T-helper 2 cell treated with Interferon-gamma antibody and Interleukin-4, amounts not matched to agents 5 μg/mL and 100 μg/mL, for 36 hours (primary cell): ENCODE measurements around the gene MARVELD1.

Experiments
- DNase-seq: peaks from one replicate; pipeline ENCODE4 v3.0.0; 2021; ENCODE audit warnings: low spot score
- H3K27ac Mint-ChIP-seq: one replicate; pipeline ENCODE4 v1.8.0; 2021; ENCODE audit warnings: mild to moderate bottlenecking, mixed read lengths
- H3K27me3 Mint-ChIP-seq: one replicate; pipeline ENCODE4 v1.8.0; 2021; ENCODE audit warnings: low read depth, mixed read lengths
- H3K36me3 Mint-ChIP-seq: one replicate; pipeline ENCODE4 v1.8.0; 2021; ENCODE audit warnings: low read depth, mixed read lengths
- H3K4me1 Mint-ChIP-seq: one replicate; pipeline ENCODE4 v1.8.0; 2021; ENCODE audit warnings: low read depth, mixed read lengths
- H3K4me3 Mint-ChIP-seq: one replicate; pipeline ENCODE4 v1.8.0; 2022; ENCODE audit warnings: mild to moderate bottlenecking, moderate library complexity, mixed read lengths
- H3K9me3 Mint-ChIP-seq: one replicate; pipeline ENCODE4 v1.8.0; 2021; ENCODE audit warnings: mixed read lengths

Gene MARVELD1

GRCh38 chr10:97762056-97762455 is 48.5 kb downstream of the MARVELD1 start:
- Mint-ChIP-seq H3K36me3 (peaks cover 20% of the 10 kb centered on the region), H3K27ac (no peak overlapping the region), H3K4me1 (no peaks in the 10 kb centered on the region), H3K9me3 (no peaks in the 10 kb centered on the region), H3K27me3 (no peaks in the 10 kb centered on the region), H3K4me3 (no peak overlapping the region)
- no peak for DNase-seq

DNA sequence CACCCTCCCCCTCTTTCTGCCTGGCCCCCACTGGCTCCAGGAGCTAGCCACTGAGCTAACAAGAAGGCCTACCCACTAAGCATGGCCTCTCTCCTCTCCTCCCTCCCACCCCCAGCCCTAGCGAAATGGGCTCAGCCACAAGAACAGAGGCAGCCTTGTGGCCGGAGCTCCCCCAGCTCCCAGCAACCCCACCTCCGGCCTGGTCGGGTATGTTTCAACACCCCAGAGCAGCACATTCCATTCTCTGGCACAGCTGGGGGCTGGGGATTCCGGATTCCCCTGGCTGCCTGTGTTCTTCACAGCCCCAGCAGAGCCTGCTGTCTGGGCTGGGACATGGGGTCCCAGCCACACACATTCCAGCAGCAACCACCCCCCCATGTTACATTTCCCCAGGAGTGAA is 49.3 kb downstream of the MARVELD1 start:
- H3K27me3 Mint-ChIP-seq: no peaks in the 10 kb centered on the region
- H3K36me3 Mint-ChIP-seq: peaks cover 16% of the 10 kb centered on the region
- no peak overlapping the region for H3K4me3 Mint-ChIP-seq
- no peak for DNase-seq
- no peak overlapping the region for H3K27ac Mint-ChIP-seq
- no peaks in the 10 kb centered on the region for H3K9me3 Mint-ChIP-seq
- H3K4me1 Mint-ChIP-seq: no peaks in the 10 kb centered on the region

- Mint-ChIP-seq H3K4me3 (no peak overlapping the region), H3K27ac (no peak overlapping the region)
Observed at GRCh38 chr10:97763411-97763810, 49.9 kb downstream of the MARVELD1 start.

GRCh38 chr10:97763947-97764346 is 50.4 kb downstream of the MARVELD1 start:
- DNase-seq: no peak
- Mint-ChIP-seq H3K36me3 (peaks cover 14% of the 10 kb centered on the region), H3K4me3 (no peak overlapping the region), H3K9me3 (no peaks in the 10 kb centered on the region), H3K27ac (no peak overlapping the region), H3K4me1 (no peaks in the 10 kb centered on the region), H3K27me3 (peaks cover 4% of the 10 kb centered on the region)

More at GRCh38 chr10:97763411-97763810, 49.9 kb downstream of the MARVELD1 start:
- no peak for DNase-seq
- H3K27me3 Mint-ChIP-seq: peaks cover 4% of the 10 kb centered on the region
- H3K36me3 Mint-ChIP-seq: peaks cover 15% of the 10 kb centered on the region
- no peaks in the 10 kb centered on the region for H3K4me1 Mint-ChIP-seq
- H3K9me3 Mint-ChIP-seq: no peaks in the 10 kb centered on the region

DNA sequence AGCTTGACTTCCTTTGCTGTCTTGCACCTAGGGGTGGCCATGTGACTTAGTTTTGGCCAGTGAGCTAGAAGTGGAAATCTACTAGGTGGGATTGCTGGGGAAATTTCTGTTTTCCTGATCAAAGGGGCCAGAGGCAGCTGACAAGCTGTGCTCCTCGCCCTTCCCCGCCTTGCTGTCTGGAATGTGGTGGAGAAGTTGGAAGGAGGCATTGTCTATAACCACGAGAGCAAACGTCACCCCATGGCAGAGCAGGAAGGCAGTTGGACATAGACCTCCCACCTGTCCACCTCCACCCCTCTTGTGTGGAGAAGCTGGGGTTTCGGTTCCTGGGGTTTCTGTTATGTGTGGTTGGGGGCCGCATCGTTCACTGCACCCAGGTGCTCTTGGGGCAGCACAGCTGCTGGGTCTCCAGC is 51.0 kb downstream of the MARVELD1 start:
- H3K27me3 Mint-ChIP-seq: peaks cover 8% of the 10 kb centered on the region
- peaks cover 11% of the 10 kb centered on the region for H3K36me3 Mint-ChIP-seq
- no peaks in the 10 kb centered on the region for H3K9me3 Mint-ChIP-seq
- no peak overlapping the region for H3K27ac Mint-ChIP-seq
- no peak for DNase-seq
- no peak overlapping the region for H3K4me3 Mint-ChIP-seq
- H3K4me1 Mint-ChIP-seq: no peaks in the 10 kb centered on the region

- peaks cover 6% of the 10 kb centered on the region for H3K36me3 Mint-ChIP-seq
- no peak overlapping the region for H3K27ac Mint-ChIP-seq
- no peak for DNase-seq
- H3K9me3 Mint-ChIP-seq: no peaks in the 10 kb centered on the region
- peaks cover 14% of the 10 kb centered on the region for H3K27me3 Mint-ChIP-seq
- H3K4me3 Mint-ChIP-seq: no peak overlapping the region
- peaks cover under 1% of the 10 kb centered on the region for H3K4me1 Mint-ChIP-seq
Observed at GRCh38 chr10:97765201-97765600, 51.7 kb downstream of the MARVELD1 start.

- Mint-ChIP-seq H3K4me1 (peaks cover 2% of the 10 kb centered on the region), H3K27me3 (peaks cover 23% of the 10 kb centered on the region), H3K36me3 (peaks cover 4% of the 10 kb centered on the region), H3K9me3 (no peaks in the 10 kb centered on the region), H3K27ac (no peak overlapping the region), H3K4me3 (no peak overlapping the region)
- no peak for DNase-seq
Observed at GRCh38 chr10:97766106-97766810, 52.7 kb downstream of the MARVELD1 start.

GRCh38 chr10:97766996-97767924 is 53.7 kb downstream of the MARVELD1 start:
- no peak for DNase-seq
- Mint-ChIP-seq H3K27ac (no peak overlapping the region), H3K36me3 (no peaks in the 10 kb centered on the region), H3K4me1 (peaks cover 2% of the 10 kb centered on the region), H3K4me3 (no peak overlapping the region), H3K27me3 (peaks cover 29% of the 10 kb centered on the region), H3K9me3 (no peaks in the 10 kb centered on the region)
